HCT116 (cell line): ENCODE data around the gene ITIH3. TPM values are rescaled to one million over a fixed set of nuclear protein-coding genes. Genes with fewer than 3 reads are reported as not detected.

Experiments
- ATAC-seq: fragments of 200-7000 bp; cut with Tn5 transposase; 2 replicates; pipeline ENCODE4 v1.9.1; 2020; ENCODE audit warnings: mild to moderate bottlenecking, moderate library complexity
- BruUV-seq: library from RNA; stranded (reverse); fragments of 400-500 nt; replicated peaks from 2 replicates; lab custom pipeline; 2021; lab: Mats Ljungman, UMichigan
- CTCF ChIA-PET: fragments of 300-600 bp; sonication (Branson Sonifier 250); formaldehyde crosslinking; loops from one replicate; lab custom pipeline; 2021; ENCODE audit warnings: antibody characterized with exemption; lab: Charles Lee
- POLR2A ChIA-PET: fragments of 300-600, 350-600 bp; sonication (Branson Sonifier 250); formaldehyde crosslinking; loops from one replicate; lab custom pipeline; 2021; ENCODE audit warnings: antibody characterized with exemption; lab: Charles Lee
- RAD21 ChIA-PET, 2 experiments: fragments of 300-600 bp; sonication (Branson Sonifier 250); formaldehyde crosslinking; loops; one replicate each; lab custom pipeline; 2023; ENCODE audit warnings: low total read pairs in 2 of 2; ENCODE audit not compliant: uncharacterized antibody in 2 of 2, unreplicated experiment in 2 of 2, low non-redundant PET in 1 of 2; lab: Charles Lee
- DNase-seq: peaks from one replicate; pipeline ENCODE4 v3.0.0-alpha.2; 2010; ENCODE audit warnings: low read depth, low spot score
- H2AFZ ChIP-seq: fragments of 200-600 bp; shearing (Covaris generic), sonication (generic); 2 replicates; pipeline ENCODE4 v1.6.1; 2017; ENCODE audit warnings: low read depth, mixed run types, mixed read lengths, antibody characterized with exemption, low read length; ENCODE audit not compliant: poor library complexity, severe bottlenecking
- H3K27ac ChIP-seq: 2 replicates; pipeline ENCODE4 v1.5.1; 2012; ENCODE audit warnings: low read depth, low read length
- H3K27me3 ChIP-seq: fragments of 200-600 bp; sonication (generic); 2 replicates; pipeline ENCODE4 v1.6.1; 2016; ENCODE audit warnings: mixed run types, low read length, mixed read lengths; ENCODE audit not compliant: insufficient read depth
- H3K36me3 ChIP-seq, 2 experiments: fragments of 200-500 bp in 1 of 2; fragments of 200-600 bp in 1 of 2; sonication (Bioruptor generic) in 1 of 2; sonication (generic) in 1 of 2; 2 replicates each; pipeline versions ENCODE4 v1.5.1 to v1.6.1; 2014 to 2016; ENCODE audit warnings: low read length in 2 of 2, inconsistent platforms in 1 of 2, mixed read lengths in 1 of 2, mixed run types in 1 of 2; ENCODE audit not compliant: insufficient read depth in 2 of 2, control insufficient read depth in 1 of 2
- H3K4me1 ChIP-seq, 2 experiments: fragments of 200-600 bp in 1 of 2; sonication (generic) in 1 of 2; 2 replicates each; pipeline versions ENCODE4 v1.5.1 to v1.6.1; 2012 to 2017; ENCODE audit warnings: low read length in 2 of 2, inconsistent platforms in 1 of 2, mild to moderate bottlenecking in 1 of 2, mixed read lengths in 1 of 2, mixed run types in 1 of 2, moderate library complexity in 1 of 2; ENCODE audit not compliant: insufficient read depth in 2 of 2, control insufficient read depth in 1 of 2
- H3K4me2 ChIP-seq: fragments of 200-600 bp; sonication (generic); 2 replicates; pipeline ENCODE4 v1.6.1; 2017; ENCODE audit warnings: mixed run types, low read length, mixed read lengths
- H3K4me3 ChIP-seq, 2 experiments: fragments of 200-600 bp in 1 of 2; sonication (generic) in 1 of 2; replicated peaks in 1 of 2; 2 replicates each; pipeline ENCODE4 v1.5.1; 2011 to 2016; ENCODE audit warnings: low read length in 2 of 2, control low read depth in 1 of 2, low read depth in 1 of 2, mild to moderate bottlenecking in 1 of 2, mixed read lengths in 1 of 2, mixed run types in 1 of 2
- H3K79me2 ChIP-seq: fragments of 200-600 bp; sonication (generic); 2 replicates; pipeline ENCODE4 v1.6.1; 2017; ENCODE audit warnings: mild to moderate bottlenecking, mixed run types, low read length, moderate library complexity, mixed read lengths; ENCODE audit not compliant: insufficient read depth
- H3K9ac ChIP-seq: fragments of 200-600 bp; sonication (generic); 2 replicates; pipeline ENCODE4 v1.6.1; 2016; ENCODE audit warnings: low read length, mixed read lengths
- H3K9me2 ChIP-seq: fragments of 200-600 bp; sonication (generic), shearing (Covaris generic); 2 replicates; pipeline ENCODE4 v1.6.1; 2017; ENCODE audit warnings: mixed run types, mild to moderate bottlenecking, moderate library complexity; ENCODE audit not compliant: insufficient read depth
- H3K9me3 ChIP-seq, 2 experiments: fragments of 200-500 bp in 1 of 2; fragments of 200-600 bp in 1 of 2; sonication (Bioruptor generic) in 1 of 2; sonication (generic) in 1 of 2; 2 replicates each; pipeline ENCODE4 v1.6.1; 2014 to 2017; ENCODE audit warnings: low read length in 2 of 2, mixed read lengths in 2 of 2, inconsistent platforms in 1 of 2, low read depth in 1 of 2, mild to moderate bottlenecking in 1 of 2, mixed run types in 1 of 2, moderate library complexity in 1 of 2; ENCODE audit not compliant: control insufficient read depth in 1 of 2, insufficient read depth in 1 of 2
- H4K20me1 ChIP-seq: fragments of 200-600 bp; sonication (generic), shearing (Covaris generic); 2 replicates; pipeline ENCODE4 v1.6.1; 2017; ENCODE audit warnings: mixed run types, mild to moderate bottlenecking, moderate library complexity; ENCODE audit not compliant: insufficient read depth
- CEBPB ChIP-seq: IDR thresholded peaks from 2 replicates; pipeline ENCODE4 v1.6.1; 2012; ENCODE audit warnings: low read depth
- EGR1 ChIP-seq: IDR thresholded peaks from 2 replicates; pipeline ENCODE4 v1.6.1; 2012; ENCODE audit warnings: low read depth
- ELF1 ChIP-seq: IDR thresholded peaks from 2 replicates; pipeline ENCODE4 v1.6.1; 2012; ENCODE audit warnings: low read depth, borderline replicate concordance
- EZH2 ChIP-seq: fragments of 200-600 bp; sonication (generic); IDR thresholded peaks from 2 replicates; pipeline ENCODE4 v1.6.1; 2017; ENCODE audit warnings: antibody characterized with exemption, mixed run types
- FOSL1 ChIP-seq: IDR thresholded peaks from 2 replicates; pipeline ENCODE4 v1.6.1; 2012; ENCODE audit warnings: low read depth
- POLR2A ChIP-seq: IDR thresholded peaks from 2 replicates; pipeline ENCODE4 v1.7.0; 2011; ENCODE audit warnings: borderline replicate concordance; ENCODE audit not compliant: insufficient read depth, insufficient read length; ENCODE audit errors: extremely low read depth
- RAD21 ChIP-seq: IDR thresholded peaks from 2 replicates; pipeline ENCODE4 v1.6.1; 2012; ENCODE audit warnings: low read depth, mild to moderate bottlenecking
- SIN3A ChIP-seq: IDR thresholded peaks from 2 replicates; pipeline ENCODE4 v1.6.1; 2012; ENCODE audit warnings: low read depth
- SRF ChIP-seq: IDR thresholded peaks from 2 replicates; pipeline ENCODE4 v1.6.1; 2012; ENCODE audit warnings: low read depth
- TCF7L2 ChIP-seq: IDR thresholded peaks from 2 replicates; pipeline ENCODE4 v1.7.0; 2011; ENCODE audit warnings: borderline replicate concordance, inconsistent platforms; ENCODE audit not compliant: insufficient read depth, insufficient read length; ENCODE audit errors: extremely low read depth
- YY1 ChIP-seq: IDR thresholded peaks from 2 replicates; pipeline ENCODE4 v1.6.1; 2011; ENCODE audit warnings: low read length, low read depth, moderate library complexity, mild to moderate bottlenecking; ENCODE audit not compliant: insufficient replicate concordance; ENCODE audit errors: extremely low read depth
- ZBTB33 ChIP-seq: IDR thresholded peaks from 2 replicates; pipeline ENCODE4 v1.6.1; 2011; ENCODE audit warnings: mild to moderate bottlenecking, low read length, moderate library complexity; ENCODE audit not compliant: insufficient replicate concordance; ENCODE audit errors: extremely low read depth
- intact Hi-C: fragments of 100-400 bp; cut with micrococcal nuclease; formaldehyde crosslinking; loops from 2 replicates; pipeline ENCODE4 v1.10.0; 2022
- total RNA-seq: library from RNA; stranded (reverse); gene quantifications from one replicate; pipeline ENCODE4 v1.2.1, GENCODE V29; 2021; ENCODE audit not compliant: unreplicated experiment
- TF ChIP-seq, protein P1 (sequence below), 3 experiments: fragments of 200-600 bp in 1 of 3; sonication (generic) in 1 of 3; IDR thresholded peaks in 2 of 3; conservative IDR thresholded peaks in 1 of 3; 2 replicates each; pipeline ENCODE4 v1.5.1; 2012 to 2017; ENCODE audit warnings: low read depth in 2 of 3, low read length in 2 of 3, antibody characterized with exemption in 1 of 3, borderline replicate concordance in 1 of 3, control low read depth in 1 of 3, mild to moderate bottlenecking in 1 of 3, mixed read lengths in 1 of 3, mixed run types in 1 of 3, moderate library complexity in 1 of 3; ENCODE audit not compliant: insufficient read depth in 1 of 3

ITIH3 gene
- total RNA-seq, 1 experiment from 2014 or later = 0.44 TPM

- ChIA-PET CTCF (no interaction called here), POLR2A (no interaction called here), RAD21 (no interaction called here)
- Histone ChIP-seq H3K9me3 (no peaks in the 10 kb centered on the region), H3K9me2 (no peaks in the 10 kb centered on the region), H3K4me3 (no peak overlapping the region), H3K4me2 (no peak overlapping the region), H3K79me2 (no peaks in the 10 kb centered on the region), H3K36me3 (no peaks in the 10 kb centered on the region), H3K27ac (no peak overlapping the region), H3K27me3 (no peaks in the 10 kb centered on the region), H4K20me1 (no peaks in the 10 kb centered on the region), H2AFZ (no peak overlapping the region), H3K4me1 (peaks cover 0 to 4% of the 10 kb centered on the region in 2 experiments; a peak in 1 of 4 replicates), H3K9ac (no peak overlapping the region)
- intact Hi-C loops = no loop called here
- ATAC-seq (no peak), DNase-seq (no peak)
- no peak for TF ChIP-seq CEBPB
- no peak for TF ChIP-seq TCF7L2
- TF ChIP-seq EGR1 = no peak
- TF ChIP-seq ZBTB33 = no peak
- TF ChIP-seq FOSL1 = no peak
- TF ChIP-seq, protein P1, sequence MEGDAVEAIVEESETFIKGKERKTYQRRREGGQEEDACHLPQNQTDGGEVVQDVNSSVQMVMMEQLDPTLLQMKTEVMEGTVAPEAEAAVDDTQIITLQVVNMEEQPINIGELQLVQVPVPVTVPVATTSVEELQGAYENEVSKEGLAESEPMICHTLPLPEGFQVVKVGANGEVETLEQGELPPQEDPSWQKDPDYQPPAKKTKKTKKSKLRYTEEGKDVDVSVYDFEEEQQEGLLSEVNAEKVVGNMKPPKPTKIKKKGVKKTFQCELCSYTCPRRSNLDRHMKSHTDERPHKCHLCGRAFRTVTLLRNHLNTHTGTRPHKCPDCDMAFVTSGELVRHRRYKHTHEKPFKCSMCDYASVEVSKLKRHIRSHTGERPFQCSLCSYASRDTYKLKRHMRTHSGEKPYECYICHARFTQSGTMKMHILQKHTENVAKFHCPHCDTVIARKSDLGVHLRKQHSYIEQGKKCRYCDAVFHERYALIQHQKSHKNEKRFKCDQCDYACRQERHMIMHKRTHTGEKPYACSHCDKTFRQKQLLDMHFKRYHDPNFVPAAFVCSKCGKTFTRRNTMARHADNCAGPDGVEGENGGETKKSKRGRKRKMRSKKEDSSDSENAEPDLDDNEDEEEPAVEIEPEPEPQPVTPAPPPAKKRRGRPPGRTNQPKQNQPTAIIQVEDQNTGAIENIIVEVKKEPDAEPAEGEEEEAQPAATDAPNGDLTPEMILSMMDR (IDR thresholded peaks at IDR 0.05 in 2 of 3, conservative IDR thresholded peaks at IDR 0.05 in 1 of 3; ENCODE audit: borderline replicate concordance in 1 of 3, insufficient read depth in 1 of 3, low read depth in 2 of 3, low read length in 2 of 3) = no peak
- TF ChIP-seq ELF1 = no peak
- no peak for TF ChIP-seq POLR2A
- TF ChIP-seq SRF = no peak
- no peak for TF ChIP-seq EZH2
- TF ChIP-seq RAD21 = no peak
- TF ChIP-seq YY1 = no peak
- TF ChIP-seq SIN3A = no peak
- no TSS peak for BruUV-seq
Observed at GRCh38 chr3:52793702-52794611, 639 bp upstream of the ITIH3 start.
